GM19025 (cell line): ENCODE data around the gene PARVB.
"Not testable (repeated sequence)": the region's sequence is repeated elsewhere in the genome, so short reads cannot be mapped to it uniquely, and the experiment has no call there.

Source experiments
- ATAC-seq: cut with Tn5 transposase; IDR thresholded peaks from one replicate; pipeline ENCODE4 v1.9.1; 2021; ENCODE audit warnings: mild to moderate bottlenecking, low read depth, moderate library complexity; ENCODE audit not compliant: unreplicated experiment

Gene PARVB

DNA sequence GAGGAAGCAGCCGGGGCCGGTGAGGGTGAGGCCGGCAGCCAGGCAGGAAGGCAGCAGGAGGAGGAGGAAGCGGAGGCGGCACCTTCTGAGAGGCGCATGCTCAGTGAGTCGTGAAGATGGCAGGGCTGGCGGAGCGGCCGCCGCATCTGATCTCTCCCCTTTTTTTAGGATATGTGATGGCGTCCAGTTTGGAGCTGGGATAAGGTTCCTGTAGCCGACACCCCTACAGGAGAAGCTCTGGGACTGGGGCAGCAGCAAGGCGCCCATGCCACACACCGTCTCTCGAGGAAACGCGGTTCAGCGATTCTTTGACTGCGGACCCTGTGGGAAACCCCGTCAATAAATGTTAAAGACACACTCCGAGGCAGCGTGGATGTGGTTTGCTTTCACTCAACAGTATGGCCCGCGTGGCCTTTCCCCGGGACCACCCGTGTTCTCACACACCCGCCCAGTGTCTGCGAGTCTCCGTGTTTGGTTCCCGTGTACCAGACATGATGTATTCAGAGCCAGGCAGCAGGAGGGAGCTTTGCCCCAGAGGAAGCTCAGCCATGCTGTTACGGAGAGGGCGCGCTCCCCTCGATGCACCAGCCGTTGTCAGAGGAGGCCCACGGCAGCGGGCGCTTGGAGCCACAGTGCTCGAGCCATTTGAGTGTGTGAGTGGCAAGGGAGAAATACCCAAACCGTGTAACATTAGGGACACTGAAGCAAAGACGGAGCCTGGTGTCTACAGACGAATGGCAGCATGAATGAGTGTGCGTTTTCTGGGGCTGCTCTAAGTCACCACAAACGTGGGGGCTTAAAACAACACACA, 27.7 kb upstream of the PARVB start:
- ATAC-seq = peak; percentile 60

DNA sequence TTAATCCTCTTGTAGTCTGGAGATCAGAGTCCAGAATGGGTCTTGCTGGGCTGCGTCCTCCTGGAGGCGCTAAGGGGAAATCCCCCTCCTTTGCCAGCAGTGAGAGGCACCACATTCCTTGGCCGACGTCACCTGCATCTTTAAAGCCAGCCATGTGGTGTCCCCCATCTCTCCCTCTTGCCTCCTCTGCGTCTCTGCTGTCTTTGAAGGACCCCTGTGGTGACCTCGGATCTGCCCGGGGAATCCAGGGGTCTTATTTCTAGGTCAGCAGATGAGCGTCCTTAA, 27.2 kb upstream of the PARVB start:
- no peak for ATAC-seq

DNA sequence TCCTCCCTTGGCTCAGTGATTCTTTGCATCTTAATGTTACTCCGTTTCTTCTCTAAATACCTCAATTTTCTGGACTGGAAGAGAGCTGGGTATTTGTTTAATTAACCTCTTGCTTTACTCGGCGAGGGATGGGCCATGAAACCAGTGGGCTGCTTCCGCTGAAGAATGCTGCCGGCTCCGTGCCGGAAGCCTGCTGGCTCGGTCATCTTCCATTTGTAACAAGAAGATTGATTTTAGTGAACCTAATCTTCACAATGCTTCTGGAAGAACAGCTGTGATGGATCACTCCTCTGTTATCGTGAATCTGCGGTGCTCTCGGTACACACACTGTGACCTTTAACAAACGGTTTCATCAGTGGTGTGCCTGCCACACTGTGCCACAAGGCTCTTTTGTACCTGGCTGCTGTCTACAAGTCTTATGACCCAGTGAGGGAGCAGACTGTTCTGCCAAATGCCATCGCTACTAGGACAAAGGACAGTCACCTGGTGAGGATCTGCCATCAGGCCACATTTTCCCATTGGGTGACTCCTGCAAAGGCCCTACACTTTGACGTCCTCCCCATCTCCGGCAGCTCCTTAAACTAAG, 25.3 kb upstream of the PARVB start:
- no peak for ATAC-seq

DNA sequence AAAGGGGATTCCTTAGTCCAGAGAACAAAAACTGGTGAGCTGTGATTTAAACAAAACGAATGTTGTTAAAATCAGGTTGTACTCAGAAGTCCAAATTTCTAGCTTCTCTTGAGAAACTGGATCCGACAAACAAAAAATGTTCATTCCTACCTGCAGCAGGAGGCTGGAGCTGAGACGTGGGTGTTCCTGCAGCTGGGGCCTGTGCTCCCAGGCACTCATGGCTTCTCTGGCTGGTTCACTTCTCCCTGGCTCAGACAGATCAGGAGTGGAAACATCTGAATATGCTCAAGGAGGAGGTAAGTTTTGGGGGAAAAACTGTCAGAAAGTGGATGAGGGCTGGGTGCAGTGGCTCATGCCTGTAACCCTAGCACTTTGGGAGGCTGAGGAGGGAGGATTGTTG, 24.7 kb upstream of the PARVB start:
- ATAC-seq = no peak

DNA sequence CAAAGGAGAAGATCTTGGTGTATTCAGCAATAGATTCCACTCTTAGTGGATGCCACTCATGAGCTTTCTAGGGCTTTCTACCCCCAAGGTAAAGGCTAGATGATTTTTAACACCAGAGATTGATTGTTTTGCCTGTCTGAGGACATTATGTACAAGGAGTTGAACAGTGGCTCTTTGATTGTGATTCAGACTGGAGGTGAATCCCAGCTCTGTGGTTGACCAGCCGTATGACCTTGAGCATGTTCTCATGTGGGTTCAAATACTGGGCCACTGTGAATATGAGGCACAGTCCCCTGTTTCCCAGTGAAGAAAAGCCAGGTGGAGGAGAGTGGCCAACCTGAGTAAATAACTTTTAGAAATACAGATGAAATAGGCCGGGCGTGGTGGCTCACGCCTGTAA, 24.0 kb upstream of the PARVB start:
- ATAC-seq = no peak

DNA sequence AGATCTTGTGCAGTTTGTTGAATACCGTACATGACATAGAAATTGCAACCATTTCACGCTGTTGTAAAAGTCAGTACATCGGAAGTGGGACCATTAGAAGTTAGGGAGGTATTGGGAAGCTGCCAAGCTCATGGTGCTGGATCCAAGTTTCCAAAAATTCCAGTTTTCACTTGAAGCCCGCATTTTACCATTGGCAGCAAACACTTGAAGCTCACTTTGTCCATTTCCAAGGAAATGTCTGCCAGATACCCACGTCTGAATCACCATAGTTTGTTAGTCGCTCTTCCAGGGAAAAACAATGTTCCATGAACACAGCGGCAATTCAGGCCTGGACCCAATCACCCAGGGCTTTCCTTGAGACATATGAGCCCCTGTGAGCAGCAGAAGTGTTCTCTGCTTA, 22.6 kb upstream of the PARVB start:
- no peak for ATAC-seq

DNA sequence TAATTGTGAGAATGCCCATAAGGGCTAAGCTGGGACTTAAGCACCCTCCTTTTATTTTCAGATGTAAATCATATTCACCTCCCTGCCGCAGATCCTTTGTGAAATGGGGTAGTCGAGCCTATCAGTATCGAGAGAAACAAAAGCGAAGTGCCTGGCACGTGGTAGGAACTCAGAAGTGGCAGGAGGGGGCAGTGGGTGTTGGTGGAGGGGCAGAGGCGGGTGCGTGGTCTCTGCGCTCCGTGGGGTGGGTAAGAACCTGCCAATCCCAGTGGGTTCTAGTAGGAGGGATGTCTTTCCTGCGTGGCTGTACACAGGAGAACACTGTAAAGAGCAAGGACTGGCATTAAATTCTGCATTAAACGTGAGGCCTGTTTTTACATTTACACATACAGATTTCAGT, 21.8 kb upstream of the PARVB start:
- ATAC-seq = no peak

DNA sequence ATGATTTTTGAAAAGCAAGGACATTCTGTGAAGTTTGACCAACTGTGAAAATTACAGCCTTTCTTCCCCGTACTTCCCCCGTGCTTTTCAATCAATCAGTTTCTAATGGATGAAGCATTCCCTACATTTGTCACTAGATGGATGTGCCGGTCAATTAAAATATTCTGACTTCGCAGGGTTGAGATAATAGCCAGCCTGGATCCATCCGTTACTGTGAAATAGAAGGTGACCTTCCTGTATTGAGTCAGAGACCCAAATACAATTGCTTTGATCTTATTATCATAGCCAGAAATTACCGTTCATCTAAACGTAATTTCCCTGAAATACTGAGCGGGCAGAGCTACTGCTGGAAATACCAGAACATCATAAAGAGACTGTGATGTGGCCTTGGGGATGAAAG, 21.1 kb upstream of the PARVB start:
- no peak for ATAC-seq

DNA sequence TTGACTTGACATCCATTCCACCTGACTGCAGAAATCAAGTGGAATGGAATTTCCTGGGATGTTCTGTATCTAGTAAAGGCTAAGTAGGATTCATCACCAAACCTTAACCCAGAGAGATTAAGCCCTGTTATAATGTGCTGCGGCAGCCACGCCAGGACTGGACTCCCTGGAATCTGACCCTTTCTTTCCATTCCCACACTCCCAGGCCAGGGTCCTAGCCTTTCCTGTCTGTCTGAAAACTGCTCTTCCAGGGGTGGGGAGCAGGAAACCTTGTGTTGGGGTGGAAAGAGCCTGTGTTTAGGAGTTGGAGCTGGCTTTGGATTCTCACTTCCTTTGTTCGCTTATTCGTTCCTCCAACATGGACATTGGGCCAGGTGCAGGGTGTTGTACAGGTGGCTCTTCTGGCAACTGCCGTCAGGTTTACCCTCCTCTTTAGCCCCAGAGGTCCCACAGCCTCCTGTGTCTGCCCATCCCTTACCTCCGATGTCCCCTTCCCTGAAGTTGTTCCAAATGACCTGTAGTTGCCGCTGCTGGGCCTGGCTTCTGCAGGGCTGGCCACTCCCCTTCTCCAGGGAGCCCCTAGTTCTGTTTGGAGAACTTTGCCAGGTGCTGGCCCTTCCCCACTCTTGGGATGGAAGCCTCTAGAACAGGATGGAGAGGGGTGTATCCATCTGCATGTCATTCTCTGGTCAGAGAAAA, 20.5 kb upstream of the PARVB start:
- no peak for ATAC-seq

DNA sequence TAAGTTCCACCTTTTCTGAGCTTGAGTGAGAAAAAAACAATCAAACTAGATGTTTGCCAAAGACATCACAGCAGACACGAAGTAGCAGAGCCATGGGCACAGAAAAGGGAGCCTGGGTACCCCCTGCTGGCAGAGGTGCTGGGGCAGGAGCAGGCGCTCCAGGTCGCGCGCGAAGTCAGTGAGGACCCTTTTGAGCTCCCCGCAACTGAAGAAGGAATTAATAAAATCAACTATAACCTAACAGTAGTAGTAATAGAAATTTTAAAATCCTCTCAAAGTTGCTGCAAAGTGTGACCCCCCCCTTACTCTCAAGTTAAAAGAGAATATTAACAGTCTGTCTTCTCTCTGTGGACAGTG, 20.0 kb upstream of the PARVB start:
- ATAC-seq = no peak

DNA sequence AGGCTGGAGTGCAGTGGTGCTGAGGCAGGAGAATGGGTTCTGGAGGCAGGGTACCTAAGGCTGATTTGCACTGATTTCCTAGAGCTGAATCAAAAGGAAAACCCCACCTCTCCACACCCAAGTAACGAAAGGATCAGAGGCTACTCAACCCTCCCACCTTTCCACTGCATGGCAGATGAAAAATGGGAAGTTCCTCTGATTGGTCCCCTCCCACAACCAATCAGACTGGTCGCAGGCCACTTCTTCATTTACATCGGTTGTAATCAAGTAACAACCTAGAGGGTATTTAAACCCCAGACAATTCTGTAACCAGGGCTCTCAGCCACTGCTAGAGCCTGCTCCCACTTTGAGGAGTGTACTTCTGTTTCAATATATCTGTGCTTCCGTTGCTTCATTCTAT, 18.6 kb upstream of the PARVB start:
- no peak for ATAC-seq

DNA sequence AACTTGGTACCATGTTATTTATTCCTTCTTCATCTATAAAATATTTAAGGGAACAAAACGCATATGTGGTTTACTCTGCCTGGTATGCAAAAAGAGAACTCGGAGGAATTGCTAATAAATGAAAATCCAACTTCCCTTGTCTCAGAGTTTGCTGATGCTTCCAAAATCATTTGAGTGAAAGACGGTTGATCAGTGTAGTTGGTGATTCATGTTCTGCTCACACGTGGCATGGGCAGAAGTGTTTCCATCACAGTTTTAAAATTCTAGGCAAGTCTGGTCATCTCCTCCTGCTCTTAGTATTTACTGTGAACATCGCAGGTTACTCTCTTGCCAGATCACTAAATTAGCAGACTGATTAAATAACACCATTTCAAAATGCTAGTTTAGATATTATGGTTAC, 11.9 kb upstream of the PARVB start:
- no peak for ATAC-seq

DNA sequence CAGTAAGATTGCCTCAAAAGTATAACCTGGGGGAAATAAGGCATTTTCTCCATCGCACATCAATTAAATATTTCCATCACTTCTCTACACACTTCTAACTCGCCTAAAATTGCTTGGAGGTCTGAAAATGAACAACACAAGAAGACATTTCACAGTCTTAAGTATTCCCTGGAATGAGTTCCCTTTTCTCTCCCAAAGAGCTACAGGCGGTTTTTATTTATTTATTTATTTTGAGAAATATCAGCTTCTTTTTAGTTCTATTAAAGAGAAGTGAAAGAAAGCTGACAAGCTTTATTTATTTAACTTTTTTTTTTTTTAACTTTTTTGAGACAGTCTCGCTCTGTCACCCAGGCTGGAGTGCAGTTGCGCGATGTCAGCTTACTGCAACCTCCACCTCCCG, 11.5 kb upstream of the PARVB start:
- ATAC-seq = no peak

DNA sequence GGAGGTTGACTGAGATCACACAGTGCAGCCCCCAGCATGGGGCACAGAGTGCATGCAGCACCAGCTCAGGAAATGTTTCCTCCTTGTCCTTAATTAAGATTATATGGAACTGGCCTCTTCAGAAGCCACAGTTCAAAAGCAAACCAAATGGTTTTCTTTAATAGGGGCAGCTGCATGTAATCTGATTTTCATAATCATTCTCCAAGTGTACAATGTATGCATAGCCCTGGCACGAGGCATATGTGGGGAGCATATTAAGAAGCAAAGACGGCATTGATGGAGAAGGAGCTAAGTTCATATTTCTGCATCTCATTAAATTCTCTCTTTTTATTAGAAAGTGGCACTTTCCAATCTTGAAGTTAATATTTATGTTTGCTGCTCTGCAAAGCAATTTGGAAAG, 9.9 kb upstream of the PARVB start:
- ATAC-seq = no peak

DNA sequence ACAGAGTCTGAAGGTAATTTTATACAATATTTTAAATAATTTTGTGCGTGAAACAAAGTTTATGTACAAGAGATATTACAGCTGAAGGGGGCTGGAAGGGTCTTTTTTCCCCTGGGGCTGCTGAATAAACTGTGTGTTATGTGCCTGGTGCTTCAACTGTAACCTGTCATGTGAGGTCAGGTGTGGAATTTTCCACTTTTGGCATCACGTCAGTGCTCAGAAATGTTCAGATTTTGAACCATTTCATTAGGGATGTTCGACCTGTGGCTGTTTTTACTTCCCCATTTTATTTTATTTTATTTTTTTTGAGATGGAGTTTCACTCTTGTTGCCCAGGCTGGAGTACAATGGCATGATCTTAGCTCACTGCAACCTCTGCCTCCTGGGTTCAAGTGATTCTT, 7.5 kb upstream of the PARVB start:
- ATAC-seq = not testable (repeated sequence)

DNA sequence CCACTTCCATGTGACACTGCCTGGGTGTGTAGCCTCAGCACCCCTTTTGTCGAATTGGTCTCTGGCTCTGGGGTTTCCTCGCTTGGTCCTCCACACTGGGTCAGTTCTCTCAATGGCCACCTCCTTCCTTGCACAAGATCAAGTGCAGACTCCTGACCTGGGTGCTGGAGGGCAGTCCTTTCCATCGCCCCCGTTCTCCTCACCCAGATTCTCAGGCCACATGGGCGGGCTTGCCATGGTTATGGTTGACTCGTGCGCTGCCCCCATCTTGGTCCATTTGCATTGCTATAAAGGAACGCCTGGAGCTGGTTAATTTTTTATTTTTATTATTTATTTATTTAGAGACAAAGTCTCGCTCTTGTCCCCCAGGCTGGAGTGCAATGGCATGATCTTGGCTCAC, 5.5 kb upstream of the PARVB start:
- ATAC-seq = no peak

DNA sequence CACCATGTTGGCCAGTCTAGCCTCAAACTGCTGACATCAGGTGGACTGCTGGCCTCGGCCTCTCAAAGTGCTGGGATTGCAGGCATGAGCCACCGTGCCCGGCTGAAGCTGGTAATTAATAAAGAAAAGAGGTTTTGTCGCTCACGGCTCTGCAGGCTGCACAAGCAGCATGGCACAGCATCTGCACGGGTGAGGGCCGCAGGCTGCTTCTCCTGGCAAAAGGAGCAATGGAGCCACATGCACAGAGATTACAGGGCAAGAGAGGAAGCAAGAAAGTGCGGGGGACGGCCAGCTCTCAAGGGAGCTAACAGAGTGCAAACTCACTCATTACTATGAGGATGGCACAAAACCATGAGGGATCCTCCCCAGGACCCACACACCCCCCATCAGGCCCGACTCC, 4.7 kb upstream of the PARVB start:
- ATAC-seq = no peak

DNA sequence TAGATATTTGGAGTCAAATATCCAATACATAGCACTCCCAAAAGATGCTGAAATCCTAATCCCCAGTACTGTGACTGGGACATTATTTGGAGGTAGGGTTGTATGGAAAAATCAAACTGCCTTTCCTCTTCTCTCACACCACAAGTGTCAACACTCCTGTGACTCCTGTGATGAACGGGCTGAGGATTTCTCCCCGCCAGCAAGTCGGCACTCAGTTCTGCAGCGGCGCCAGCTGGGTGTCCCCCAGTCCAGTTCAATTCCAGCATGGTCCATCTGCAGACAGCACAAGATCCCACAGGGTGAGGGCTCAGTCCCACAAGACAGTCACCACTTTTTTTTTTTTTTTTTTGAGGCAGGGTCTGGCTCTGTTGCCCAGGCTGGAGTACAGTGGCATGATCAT, 4.3 kb upstream of the PARVB start:
- ATAC-seq = no peak

DNA sequence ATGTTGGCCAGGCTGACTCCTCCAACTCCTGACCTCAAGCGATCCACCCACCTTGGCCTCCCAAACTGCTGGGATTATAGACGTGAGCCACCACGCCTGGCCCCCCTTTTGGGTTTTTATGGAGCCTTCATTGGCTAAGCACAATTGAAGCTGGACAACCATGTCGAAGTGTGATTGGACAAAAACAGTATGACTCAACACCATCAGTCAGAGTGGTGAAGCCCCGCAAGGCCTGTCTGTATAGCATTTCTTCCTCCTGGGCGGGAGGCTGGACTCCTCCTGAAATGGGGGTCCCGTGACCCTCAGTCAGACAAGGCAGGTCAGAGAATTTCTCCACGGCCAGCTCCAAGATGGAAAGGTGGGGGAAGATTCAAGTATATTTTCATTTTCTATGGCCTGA, 3.1 kb upstream of the PARVB start:
- no peak for ATAC-seq

DNA sequence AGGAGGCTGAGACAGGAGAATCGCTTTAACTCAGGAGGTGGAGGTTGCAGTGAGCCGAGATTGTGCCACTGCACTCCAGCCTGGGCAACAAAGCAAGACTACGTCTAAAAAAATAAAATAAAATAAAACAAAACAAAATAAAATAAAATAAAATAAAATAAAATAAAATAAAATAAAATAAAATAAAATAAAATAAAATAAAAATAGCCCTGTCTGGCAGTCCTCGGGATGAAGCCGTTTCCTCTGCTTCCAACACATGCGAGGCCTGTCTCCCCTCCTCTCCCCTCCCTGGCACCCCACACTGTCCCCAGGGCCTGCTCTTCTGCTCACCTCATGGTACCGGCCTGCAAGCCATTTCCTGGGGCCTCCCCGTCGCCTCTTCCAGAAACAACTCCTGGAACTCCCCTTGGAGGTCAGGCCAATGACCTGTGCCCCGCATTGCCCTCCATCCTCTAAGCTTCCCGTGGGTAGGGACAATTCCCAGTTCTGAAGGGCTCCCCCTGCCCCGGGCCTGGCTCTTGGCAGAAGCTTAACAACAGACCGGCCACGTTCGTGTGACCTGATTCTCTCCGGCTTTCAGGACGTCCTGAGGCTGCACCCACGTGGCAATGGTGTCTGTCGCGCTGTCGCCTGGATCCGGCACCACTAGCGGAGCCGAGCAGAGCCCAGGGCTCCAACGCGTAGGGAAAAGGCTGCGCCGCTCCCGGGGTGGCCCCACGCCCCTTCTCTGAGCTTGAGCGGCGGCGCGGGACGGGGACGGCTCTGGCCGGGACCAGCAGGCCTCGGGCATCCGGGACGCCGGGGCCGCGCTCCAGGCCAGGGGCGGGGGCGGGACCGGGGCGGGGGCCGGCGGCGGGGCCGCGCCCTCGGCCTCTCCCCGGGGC, 456 bp upstream of the PARVB start:
- no peak for ATAC-seq
